Activated CD8-positive, alpha-beta memory T cell treated with anti-CD3 and anti-CD28 coated beads, Interleukin-2, amount 50 U/mL, for 24 hours (primary cell): ENCODE measurements around the gene BORCS8.
"Not testable (repeated sequence)": the region's sequence is repeated elsewhere in the genome, so short reads cannot be mapped to it uniquely, and the experiment has no call there.

ENCODE experiments used
- DNase-seq: peaks from one replicate; pipeline ENCODE4 v3.0.0-alpha.2; 2020; ENCODE audit errors: extremely low read depth

Gene BORCS8

DNA sequence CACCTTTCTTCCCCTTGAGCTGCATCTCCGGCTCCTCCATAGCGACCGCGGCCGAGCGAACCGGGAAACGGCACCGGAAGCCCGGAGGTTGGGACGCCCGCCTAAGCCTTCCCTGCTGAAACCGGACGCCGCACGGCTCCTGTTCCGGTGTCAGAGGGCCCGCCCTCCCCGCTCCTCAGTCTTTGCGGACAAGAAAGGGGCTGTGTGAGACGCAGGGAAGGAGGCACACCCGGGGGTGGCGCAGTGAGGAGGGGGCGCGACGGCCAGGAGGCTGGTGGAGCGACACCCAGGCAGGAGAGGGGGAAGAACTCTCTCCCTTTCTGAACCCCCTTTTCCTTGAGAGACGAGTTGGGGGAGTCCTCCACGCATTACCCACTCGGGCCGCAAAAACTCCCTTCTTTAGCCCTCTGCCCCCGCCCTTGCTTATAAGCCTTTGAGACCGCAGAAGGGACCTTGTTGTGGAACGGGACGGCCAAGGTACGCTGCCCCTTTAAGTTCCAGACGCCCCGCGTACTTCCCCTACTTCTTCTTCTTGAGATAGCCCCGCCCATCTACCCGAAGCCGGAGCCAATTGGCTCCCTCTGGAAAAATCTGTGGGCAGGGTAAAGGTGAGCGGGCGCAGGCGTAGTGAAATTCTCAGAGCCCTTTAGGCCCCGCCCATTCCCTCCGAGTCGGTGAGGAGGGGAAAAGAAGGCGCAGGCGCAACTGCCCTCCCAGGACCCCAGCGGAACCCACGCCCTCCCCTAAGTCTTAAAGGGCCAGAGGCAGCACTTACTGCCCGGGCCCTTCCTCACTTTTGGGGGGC lies at the start of gene BORCS8, which contains the start of gene RFXANK:
TSS of gene BORCS8 (minus strand) at position 75 of the 805 bp plus-strand sequence. CDS start at position 40, 35 bp downstream.
TSS of gene RFXANK (plus strand) at position 181 of the 805 bp plus-strand sequence. CDS start 1,689 bp downstream, outside the sequence.
- peak; percentile 99 for DNase-seq

DNA sequence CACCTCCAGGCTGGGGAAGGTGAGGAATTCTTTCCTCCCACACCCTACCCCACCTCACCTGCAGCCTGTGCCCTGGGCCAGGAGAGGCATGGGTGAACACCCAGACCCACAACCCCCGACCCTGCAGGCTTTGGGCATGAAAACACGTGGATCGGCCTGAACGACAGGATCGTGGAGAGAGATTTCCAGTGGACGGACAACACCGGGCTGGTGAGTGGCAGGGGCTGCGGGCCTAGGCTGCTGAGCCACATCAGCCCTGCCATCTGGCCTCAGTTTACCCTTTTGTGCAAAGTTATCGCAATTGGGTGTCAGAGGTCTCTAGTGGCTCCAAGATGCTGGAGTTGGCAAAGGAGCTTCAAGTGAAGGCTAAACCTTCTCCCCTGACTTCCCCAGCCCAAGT lies 48.5 kb upstream of the BORCS8 start:
- no peak for DNase-seq

DNA sequence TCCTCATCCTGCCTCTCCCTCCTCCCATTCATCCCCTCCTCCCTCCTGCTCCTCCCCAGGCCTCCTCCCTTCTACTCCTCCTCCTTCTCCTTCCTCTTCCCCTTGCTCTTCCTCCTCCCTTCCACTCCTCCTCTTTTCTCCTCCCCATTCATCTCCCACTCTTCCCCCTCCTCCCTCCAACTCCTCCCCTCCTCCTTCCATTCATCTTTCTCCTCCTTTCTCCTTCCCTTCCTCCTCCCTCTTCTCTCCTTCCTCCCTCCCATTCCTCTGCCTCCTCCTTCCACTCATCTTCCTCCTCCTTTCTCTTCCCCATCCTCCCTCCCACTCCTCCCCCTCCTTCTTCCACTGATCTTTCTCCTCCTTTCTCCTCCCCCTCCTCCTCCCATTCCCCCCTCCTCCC lies 47.7 kb upstream of the BORCS8 start:
- no peak for DNase-seq

DNA sequence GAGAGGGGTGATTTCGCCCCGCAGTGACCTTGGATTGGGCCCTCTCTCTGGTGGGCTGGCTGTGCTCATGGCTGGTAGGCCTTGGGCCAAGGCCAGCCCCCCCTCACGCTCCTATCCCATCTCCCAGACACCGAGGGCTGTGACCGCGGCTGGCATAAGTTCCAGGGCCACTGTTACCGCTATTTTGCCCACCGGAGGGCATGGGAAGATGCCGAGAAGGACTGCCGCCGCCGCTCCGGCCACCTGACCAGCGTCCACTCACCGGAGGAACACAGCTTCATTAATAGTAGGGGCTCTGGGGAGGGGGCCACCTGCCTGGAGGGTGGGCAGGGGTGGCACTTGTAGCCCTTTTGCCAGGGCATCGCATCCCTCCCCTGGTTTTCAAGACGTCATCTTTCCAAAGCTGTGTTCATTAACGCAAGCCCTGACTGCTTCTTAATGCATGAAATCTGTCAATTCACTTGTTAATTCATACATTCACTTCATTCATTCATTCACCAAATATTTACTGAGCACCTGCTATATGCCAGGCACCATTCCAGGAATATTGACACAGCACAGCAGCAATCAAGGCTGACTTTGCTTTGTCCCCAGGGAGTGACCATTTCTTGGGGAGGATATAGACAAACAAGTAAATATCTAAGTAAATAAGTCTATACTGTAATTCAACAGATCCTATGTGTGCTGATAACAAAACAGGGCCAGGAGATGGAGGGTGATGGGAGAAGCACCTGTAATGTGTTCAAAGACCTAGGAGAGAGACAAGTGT lies 46.4 kb upstream of the BORCS8 start:
- no peak for DNase-seq

DNA sequence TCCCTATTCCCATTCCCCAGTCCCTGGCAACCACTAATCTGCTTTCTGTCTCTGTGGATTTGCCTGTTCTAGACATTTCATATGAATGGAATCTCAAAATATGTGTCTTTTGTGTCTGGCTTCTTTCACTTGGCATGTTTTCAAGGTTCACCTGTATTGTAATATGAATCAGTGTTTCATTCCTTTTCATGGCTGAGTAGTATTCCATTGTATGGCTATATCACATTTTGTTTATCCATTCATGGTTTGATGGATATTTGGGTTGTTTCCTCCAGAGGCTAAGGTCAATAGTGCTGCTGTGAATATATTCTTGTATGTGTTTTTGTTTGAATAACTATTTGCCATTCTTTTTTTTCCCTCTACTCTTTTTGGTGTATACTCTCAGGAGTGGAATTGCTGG lies 44.2 kb upstream of the BORCS8 start:
- no peak for DNase-seq

DNA sequence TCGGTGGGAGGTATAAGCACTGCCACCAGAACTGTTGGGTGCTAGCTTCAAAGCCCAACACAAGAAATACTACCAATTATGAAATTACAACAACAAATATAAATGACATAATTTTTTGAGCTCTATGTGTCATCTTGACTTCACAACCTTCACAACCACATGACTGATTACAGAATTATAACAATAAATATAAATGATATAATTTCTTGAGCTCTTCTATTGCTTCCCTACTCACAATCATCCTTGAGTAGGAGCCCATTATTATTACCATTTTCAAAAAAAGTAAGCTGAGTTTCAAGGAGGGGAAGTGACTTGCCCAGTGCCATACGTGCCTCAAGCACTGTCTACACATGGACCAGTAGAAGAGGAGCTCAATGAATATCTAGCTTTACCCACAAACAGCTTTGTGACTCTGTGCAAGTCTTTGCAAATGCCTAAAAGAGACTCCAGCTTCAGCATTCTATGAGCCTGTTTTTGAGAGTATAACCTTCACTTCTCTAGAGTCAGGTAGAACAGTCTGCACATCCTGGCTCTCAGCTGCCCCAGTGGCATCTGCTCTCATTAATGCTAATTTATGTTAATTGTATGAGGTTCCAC lies 42.4 kb upstream of the BORCS8 start:
- DNase-seq: no peak

DNA sequence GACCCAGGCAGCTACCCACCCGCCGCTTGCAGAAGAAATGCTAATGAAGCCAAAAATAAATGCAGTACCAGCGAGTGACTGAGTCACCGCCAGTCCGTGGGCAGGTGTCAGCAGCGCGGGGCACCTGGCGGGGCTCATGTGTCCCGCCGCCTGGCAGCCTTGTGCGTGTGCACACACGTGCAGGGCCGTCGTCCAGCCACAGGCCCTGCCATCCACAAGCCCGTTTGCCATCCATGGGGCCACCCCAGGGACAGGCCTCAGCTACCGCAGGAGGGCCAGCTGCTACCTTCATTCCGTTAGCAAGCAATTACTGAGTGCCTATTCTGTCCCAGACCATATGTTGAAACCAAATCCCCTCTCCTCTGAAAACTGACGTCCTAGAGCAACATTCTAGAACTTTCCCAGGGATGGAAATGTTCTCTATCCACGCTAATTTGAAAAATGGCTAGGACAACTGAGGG lies 40.3 kb upstream of the BORCS8 start:
- DNase-seq: no peak

DNA sequence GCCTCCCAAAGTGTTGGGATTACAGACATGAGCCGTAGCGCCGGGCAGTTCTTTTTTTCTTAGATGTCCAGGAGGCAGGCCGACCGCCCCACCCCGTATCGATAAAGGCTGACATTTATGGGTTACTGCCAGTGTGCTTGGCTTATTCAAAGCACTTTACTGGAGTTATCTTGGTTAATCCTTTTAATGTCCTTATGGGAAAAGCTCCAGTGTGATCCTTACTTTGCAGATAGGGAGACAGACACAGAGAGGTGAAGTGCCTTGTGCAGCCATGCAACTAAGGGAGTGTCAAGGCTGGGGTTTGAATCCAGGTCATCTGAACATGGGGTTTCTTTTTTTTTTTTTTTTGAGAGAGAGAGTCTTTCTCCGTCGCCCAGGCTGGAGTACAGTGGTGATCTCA lies 39.0 kb upstream of the BORCS8 start:
- no peak for DNase-seq

DNA sequence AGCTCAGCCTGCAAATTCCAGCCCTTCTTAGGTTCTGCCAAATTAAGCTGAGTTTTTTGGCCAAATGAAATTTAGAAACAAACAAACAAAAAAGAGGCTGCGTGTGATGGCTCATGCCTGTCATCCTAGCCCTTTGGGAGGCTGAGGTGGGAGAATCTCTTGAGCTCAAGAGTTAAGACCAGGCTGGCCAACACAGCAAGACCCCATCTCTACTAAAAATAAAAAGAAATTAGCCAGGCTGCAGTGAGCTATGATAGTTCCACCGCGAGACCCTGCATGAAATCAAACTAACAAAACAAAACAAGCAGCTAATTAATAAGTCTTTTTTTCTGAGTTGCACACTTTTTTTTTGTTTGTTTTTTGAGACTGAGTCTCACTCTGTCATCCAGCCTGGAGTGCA lies 37.7 kb upstream of the BORCS8 start:
- DNase-seq: no peak

DNA sequence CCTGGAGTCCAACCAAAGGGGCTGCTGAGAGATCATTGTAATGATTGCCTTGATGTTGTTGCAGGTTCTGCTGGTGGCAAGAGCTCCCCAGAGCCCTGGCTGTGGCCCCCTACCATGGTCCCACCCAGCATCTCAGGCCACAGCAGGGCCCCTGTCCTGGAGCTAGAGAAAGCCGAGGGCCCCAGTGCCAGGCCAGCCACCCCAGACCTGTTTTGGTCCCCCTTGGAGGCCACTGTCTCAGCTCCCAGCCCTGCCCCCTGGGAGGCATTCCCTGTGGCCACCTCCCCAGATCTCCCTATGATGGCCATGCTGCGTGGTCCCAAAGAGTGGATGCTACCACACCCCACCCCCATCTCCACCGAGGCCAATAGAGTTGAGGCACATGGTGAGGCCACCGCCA lies 35.3 kb upstream of the BORCS8 start:
- DNase-seq: no peak

DNA sequence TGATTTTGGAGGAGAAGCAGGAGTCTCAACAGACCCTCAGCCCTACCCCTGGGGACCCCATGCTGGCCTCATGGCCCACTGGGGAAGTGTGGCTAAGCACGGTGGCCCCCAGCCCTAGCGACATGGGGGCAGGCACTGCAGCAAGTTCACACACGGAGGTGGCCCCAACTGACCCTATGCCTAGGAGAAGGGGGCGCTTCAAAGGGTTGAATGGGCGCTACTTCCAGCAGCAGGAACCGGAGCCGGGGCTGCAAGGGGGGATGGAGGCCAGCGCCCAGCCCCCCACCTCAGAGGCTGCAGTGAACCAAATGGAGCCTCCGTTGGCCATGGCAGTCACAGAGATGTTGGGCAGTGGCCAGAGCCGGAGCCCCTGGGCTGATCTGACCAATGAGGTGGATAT lies 34.7 kb upstream of the BORCS8 start:
- no peak for DNase-seq

DNA sequence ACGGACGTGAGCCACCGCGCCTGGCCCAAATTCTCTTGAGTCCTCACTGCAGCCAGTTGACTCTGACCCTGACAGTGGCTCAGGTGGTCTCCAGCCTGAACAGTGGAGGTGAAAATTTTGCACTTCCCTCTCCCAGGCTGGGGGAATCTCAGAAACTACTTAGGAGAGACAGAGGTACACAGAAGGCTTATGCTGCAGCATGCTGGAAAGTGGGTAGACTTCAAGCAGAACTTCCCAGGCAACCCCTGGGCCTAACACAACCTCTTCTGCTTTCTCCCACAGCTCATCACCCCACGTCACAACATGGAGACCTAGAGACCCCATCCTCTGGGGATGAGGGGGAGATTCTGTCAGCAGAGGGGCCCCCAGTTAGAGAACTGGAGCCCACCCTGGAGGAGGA lies 34.3 kb upstream of the BORCS8 start:
- DNase-seq: no peak

DNA sequence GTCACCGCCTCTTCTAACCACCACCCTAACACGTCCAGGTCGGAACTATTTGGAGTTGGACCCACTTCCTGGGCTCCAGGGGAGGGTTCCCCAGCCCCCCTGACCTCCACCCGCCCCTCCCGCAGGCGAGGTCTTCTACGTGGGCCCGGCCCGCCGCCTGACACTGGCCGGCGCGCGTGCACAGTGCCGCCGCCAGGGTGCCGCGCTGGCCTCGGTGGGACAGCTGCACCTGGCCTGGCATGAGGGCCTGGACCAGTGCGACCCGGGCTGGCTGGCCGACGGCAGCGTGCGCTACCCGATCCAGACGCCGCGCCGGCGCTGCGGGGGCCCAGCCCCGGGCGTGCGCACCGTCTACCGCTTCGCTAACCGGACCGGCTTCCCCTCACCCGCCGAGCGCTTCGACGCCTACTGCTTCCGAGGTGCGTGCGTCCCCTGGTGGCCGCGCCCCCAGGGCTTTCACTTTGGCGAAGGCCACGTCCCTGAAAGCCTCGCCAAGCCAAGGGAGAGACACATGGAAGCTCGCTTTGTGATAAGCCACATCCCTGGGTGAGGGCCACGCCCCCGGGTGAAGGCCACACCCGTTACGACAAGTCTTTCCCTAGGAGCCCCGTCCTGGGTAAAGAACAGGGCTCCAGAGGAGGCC lies 33.0 kb upstream of the BORCS8 start:
- peak; percentile 31 for DNase-seq

DNA sequence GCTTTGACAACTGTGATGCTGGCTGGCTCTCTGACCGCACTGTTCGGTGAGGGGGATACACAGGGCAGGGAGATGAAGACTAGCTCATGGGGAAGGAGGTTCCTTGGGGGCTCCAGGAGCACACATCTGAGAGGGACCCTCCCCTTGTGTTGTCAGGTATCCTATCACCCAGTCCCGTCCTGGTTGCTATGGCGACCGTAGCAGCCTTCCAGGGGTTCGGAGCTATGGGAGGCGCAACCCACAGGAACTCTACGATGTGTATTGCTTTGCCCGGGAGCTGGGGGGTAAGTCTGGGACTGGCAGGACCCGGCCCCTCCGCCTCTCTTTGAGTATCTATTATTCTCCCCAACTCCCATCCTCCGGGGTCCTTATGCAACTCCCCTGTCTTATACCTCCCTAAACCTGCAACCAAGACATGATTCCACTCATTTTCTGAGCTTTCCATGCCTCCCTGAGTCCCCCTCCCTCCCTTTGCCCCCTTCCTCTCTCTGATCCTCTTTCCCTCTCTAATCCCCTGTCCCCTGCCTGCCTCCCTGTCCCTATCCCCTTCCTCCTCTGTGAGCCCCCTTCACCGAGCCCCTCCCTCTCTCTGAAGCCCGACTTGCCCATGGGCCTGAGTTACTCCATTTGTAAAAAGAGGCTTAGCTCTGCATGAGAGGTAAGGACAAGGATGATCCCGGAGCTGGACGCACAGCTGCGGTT lies 32.3 kb upstream of the BORCS8 start:
- no peak for DNase-seq

DNA sequence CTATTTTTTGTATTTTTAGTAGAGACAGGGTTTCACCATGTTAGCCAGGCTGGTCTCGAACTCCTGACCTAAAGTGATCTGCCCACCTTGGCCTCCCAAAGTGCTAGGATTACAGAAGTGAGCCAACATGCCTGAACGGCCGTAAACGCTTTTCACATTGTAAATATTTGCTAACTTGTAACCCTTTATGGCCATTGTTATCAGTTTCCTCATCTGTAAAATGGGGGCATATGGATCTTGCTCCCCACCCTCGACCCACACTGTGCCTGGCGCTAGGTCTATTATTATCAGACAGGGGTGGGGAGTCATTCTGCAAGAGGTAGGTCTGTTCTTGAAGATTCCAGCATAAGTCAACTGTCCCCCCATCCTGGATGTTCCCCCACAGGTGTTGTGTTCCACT lies 31.7 kb upstream of the BORCS8 start:
- no peak for DNase-seq

DNA sequence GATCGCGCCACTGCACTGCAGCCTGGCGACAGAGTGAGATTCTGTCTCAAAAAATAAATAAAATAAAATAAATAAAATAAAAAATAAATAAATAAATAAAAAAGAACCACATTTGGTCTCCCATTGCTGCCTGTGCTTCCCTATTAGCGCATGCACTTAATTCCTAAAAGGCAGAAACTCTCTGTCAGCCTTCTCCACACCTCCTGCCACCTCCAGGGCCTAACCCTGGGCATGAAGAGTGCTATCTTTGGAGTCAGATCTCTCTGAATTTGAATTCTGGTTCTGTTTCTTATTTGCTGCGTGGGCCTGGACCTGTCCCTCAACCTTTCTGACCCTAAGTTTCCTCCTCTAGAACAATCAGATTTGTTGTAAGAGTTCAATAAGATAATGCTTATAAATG lies 31.1 kb upstream of the BORCS8 start:
- no peak for DNase-seq

DNA sequence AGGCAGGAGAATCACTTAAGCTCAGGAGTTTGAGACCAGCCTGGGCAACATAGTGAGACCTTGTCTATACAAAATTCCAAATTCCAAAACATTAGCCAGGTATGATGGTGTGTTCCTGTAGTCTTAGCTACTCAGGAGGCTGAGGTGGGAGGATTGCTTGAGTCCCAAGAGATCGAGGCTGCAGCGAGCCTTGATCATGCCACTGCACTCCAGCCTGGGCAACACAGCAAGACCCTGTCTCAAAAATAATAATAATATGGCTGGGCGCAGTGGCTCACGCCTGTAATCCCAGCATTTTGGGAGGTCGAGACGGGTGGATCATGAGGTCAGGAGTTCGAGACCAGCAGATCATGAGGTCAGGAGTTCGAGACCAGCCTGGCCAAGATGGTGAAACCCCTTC lies 29.0 kb upstream of the BORCS8 start:
- DNase-seq: not testable (repeated sequence)

DNA sequence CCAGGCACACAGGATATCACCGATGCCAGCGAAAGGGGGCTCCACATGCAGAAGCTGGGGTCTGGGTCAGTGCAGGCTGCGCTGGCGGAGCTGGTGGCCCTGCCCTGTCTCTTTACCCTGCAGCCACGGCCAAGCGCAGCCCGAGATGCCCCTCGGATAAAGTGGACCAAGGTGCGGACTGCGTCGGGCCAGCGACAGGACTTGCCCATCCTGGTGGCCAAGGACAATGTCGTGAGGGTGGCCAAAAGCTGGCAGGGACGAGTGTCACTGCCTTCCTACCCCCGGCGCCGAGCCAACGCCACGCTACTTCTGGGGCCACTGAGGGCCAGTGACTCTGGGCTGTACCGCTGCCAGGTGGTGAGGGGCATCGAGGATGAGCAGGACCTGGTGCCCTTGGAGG lies 27.0 kb upstream of the BORCS8 start:
- DNase-seq: no peak

DNA sequence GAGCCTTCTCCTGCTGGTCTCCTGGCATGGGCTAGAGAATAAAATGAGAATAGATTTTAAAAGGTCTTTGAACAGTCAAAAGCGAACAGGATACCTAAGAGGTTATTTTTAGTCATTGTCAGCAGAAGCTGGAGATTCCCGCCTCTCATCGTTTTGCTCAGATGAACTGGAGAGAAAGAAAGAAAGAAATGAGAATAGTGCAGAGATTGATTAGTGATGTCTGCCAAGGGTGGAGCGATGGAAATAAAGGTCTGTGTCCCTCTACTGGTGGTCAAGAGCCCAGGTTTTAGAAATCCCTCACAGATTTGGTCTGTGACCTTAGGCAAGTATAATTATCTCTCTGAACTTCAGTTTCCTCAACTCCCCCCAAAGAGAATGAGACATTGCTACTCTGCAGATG lies 25.1 kb upstream of the BORCS8 start:
- no peak for DNase-seq

DNA sequence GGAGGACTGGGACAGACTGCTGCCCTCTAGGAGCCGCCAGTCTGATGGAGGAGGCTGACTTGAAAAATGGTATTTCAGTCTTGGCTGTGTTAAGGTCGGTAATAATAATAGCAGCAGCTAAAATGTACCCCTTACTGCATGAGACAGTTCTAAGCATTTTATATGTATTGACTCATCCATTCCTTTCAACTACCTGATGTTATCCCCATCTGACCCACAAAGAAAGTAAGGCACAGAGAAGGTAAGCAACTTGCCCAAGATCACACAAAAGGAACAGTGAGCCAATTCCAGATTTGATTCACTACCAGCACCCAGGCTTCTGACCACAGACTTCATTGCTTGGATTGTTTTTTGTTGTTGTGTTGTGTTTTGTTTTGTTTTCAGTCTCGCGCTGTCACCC lies 23.8 kb upstream of the BORCS8 start:
- DNase-seq: no peak

DNA sequence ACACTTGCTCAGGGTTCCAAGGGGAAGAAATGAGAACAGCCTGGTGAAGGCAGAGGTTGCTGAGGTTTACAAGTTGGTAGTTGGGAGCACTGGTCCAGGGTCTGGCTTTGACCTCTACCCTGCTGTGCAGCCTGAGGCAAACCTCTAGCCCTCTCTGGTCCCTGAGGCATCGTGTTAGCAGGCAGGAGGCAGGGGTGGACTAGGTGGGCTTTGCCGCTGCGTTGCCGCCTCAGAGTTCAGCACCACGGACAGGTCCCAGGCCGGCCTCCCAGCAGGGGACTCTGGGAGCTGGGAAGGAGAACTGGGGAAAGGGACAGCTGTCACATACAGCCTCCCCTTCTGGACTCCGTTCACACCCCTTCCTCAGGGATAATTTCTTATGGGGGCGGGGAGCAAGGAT lies 22.9 kb upstream of the BORCS8 start:
- DNase-seq: no peak

DNA sequence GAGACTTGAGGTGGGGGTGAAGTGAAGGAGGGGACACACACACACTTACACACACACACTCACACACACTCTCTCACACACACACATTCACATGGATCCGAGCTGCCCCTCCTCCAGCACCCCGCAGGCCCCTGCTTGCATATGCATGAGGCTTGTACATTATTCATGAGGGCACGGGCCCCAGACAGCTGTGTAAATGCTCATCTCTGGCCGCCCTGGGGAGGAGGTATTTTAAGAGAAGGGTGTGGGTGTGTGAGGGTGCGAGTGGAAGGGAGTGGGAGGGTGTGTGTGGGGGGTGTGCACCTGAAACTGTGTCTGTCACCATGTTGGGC lies 22.2 kb upstream of the BORCS8 start:
- no peak for DNase-seq
